D341Med (cell line): ENCODE results near the gene NFATC1.
"Not testable (repeated sequence)": the region's sequence is repeated elsewhere in the genome, so short reads cannot be mapped to it uniquely, and the experiment has no call there.

ENCODE experiments used
- DNase-seq: peaks from one replicate; pipeline ENCODE4 v3.0.0; 2012; ENCODE audit warnings: low spot score

Gene NFATC1

GRCh38 chr18:79375441-79376154 is 20.1 kb upstream of the NFATC1 start:
- DNase-seq, result no peak

- not testable (repeated sequence) for DNase-seq
These were observed 19.1 kb upstream of the NFATC1 start for GRCh38 chr18:79376661-79377060.

GRCh38 chr18:79377187-79377891 is 18.4 kb upstream of the NFATC1 start:
- no peak for DNase-seq

GRCh38 chr18:79378536-79379250 is 17.0 kb upstream of the NFATC1 start:
- peak; percentile 94 for DNase-seq

- no peak for DNase-seq
These were observed 16.4 kb upstream of the NFATC1 start for GRCh38 chr18:79379251-79379905.

GRCh38 chr18:79379931-79380815 is 15.6 kb upstream of the NFATC1 start:
- DNase-seq, result peak; percentile 42

GRCh38 chr18:79380816-79381806 is 14.6 kb upstream of the NFATC1 start:
- DNase-seq, result peak; percentile 93

GRCh38 chr18:79381811-79382311 is 13.9 kb upstream of the NFATC1 start:
- DNase-seq, result peak; percentile 41

- peak; percentile 45 for DNase-seq
These were observed 12.9 kb upstream of the NFATC1 start for GRCh38 chr18:79382681-79383387.

- DNase-seq, result no peak
These were observed 12.2 kb upstream of the NFATC1 start for GRCh38 chr18:79383388-79384056.

GRCh38 chr18:79384151-79384807 is 11.5 kb upstream of the NFATC1 start:
- DNase-seq, result peak; percentile 43

GRCh38 chr18:79384834-79385233 is 10.9 kb upstream of the NFATC1 start:
- peak; percentile 33 for DNase-seq

GRCh38 chr18:79385326-79385707 is 10.4 kb upstream of the NFATC1 start:
- no peak for DNase-seq

- DNase-seq, result no peak
These were observed 9.9 kb upstream of the NFATC1 start for GRCh38 chr18:79385708-79386341.

- no peak for DNase-seq
These were observed 9.2 kb upstream of the NFATC1 start for GRCh38 chr18:79386547-79386946.

GRCh38 chr18:79387214-79387613 is 8.5 kb upstream of the NFATC1 start:
- DNase-seq, result no peak

GRCh38 chr18:79387615-79388014 is 8.1 kb upstream of the NFATC1 start:
- no peak for DNase-seq

- DNase-seq, result no peak
These were observed 7.7 kb upstream of the NFATC1 start for GRCh38 chr18:79388043-79388442.
